Ishikawa (cell line): ENCODE measurements around the gene RRAS2.

Source experiments
- CEBPB ChIP-seq: IDR thresholded peaks from 2 replicates; pipeline ENCODE4 v1.6.1; 2012
- CREB1 ChIP-seq: IDR thresholded peaks from 2 replicates; pipeline ENCODE4 v1.6.1; 2012; ENCODE audit warnings: low read depth
- EGR1 ChIP-seq: IDR thresholded peaks from 2 replicates; pipeline ENCODE4 v1.6.1; 2012
- EP300 ChIP-seq: IDR thresholded peaks from 2 replicates; pipeline ENCODE4 v1.6.1; 2012; ENCODE audit warnings: borderline replicate concordance
- FOXM1 ChIP-seq: IDR thresholded peaks from 2 replicates; pipeline ENCODE4 v1.6.1; 2012; ENCODE audit warnings: low read depth, borderline replicate concordance
- NFIC ChIP-seq: IDR thresholded peaks from 2 replicates; pipeline ENCODE4 v1.6.1; 2012
- RAD21 ChIP-seq: IDR thresholded peaks from 2 replicates; pipeline ENCODE4 v1.6.1; 2012; ENCODE audit warnings: low read depth
- TAF1 ChIP-seq: IDR thresholded peaks from 2 replicates; pipeline ENCODE4 v1.6.1; 2012; ENCODE audit warnings: low read depth, mild to moderate bottlenecking
- TCF12 ChIP-seq: IDR thresholded peaks from 2 replicates; pipeline ENCODE4 v1.6.1; 2012; ENCODE audit warnings: low read depth
- TEAD4 ChIP-seq: IDR thresholded peaks from 2 replicates; pipeline ENCODE4 v1.6.1; 2012
- YY1 ChIP-seq: IDR thresholded peaks from 2 replicates; pipeline ENCODE4 v1.6.1; 2012; ENCODE audit warnings: low read depth
- ZBTB7A ChIP-seq: IDR thresholded peaks from 2 replicates; pipeline ENCODE4 v1.6.1; 2012; ENCODE audit warnings: low read depth
- TF ChIP-seq, protein P1 (sequence below): IDR thresholded peaks from 2 replicates; pipeline ENCODE4 v1.6.1; 2012; ENCODE audit warnings: low read depth, mild to moderate bottlenecking
- TF ChIP-seq, protein P2 (sequence below): IDR thresholded peaks from 2 replicates; pipeline ENCODE4 v1.6.1; 2012
- TF ChIP-seq, protein P3 (sequence below): IDR thresholded peaks from 2 replicates; pipeline ENCODE4 v1.6.1; 2012

The RRAS2 gene

DNA sequence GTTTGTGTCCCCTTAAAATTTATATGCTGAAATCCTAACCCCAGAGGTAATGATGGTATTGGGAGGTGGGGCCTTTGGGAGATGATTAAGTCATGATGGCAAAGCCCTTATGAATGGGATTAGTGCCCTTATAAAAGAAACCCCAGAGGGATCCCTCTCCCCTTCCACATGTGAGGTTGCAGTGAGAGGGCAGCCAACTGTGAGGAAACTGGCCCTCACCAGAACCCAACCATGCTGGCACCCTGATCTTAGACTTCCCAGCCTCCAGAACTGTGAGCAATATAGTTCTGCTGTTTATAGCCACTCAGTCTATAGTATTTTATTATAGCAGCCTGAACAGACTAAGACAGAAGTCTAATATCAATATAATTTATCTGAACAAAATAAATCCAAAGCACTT lies 27.1 kb upstream of the RRAS2 start:
- TF ChIP-seq EGR1 (no peak), RAD21 (no peak), EP300 (no peak), YY1 (no peak), CREB1 (no peak), CEBPB (no peak), TCF12 (no peak), FOXM1 (no peak)

DNA sequence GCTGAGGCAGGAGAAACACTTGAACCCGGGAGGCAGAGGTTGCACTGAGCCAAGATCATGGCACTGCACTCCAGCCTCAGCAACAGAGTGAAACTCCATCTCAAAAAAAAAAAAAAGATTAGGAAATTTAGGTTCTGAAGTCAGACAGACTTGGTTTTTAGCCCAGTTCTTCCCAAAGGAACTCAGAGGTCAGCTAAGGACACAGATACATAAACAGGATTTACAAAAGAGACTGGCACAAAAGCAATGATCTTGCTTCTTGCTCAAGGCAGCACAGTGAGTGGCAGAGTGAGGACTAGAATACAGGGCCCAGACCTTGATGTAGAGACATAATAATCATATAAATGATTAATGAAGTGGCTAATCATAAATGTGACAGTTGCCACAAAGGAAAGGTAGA lies 25.4 kb upstream of the RRAS2 start:
- TF ChIP-seq FOXM1: no peak
- no peak for TF ChIP-seq TAF1
- TF ChIP-seq, protein P1, sequence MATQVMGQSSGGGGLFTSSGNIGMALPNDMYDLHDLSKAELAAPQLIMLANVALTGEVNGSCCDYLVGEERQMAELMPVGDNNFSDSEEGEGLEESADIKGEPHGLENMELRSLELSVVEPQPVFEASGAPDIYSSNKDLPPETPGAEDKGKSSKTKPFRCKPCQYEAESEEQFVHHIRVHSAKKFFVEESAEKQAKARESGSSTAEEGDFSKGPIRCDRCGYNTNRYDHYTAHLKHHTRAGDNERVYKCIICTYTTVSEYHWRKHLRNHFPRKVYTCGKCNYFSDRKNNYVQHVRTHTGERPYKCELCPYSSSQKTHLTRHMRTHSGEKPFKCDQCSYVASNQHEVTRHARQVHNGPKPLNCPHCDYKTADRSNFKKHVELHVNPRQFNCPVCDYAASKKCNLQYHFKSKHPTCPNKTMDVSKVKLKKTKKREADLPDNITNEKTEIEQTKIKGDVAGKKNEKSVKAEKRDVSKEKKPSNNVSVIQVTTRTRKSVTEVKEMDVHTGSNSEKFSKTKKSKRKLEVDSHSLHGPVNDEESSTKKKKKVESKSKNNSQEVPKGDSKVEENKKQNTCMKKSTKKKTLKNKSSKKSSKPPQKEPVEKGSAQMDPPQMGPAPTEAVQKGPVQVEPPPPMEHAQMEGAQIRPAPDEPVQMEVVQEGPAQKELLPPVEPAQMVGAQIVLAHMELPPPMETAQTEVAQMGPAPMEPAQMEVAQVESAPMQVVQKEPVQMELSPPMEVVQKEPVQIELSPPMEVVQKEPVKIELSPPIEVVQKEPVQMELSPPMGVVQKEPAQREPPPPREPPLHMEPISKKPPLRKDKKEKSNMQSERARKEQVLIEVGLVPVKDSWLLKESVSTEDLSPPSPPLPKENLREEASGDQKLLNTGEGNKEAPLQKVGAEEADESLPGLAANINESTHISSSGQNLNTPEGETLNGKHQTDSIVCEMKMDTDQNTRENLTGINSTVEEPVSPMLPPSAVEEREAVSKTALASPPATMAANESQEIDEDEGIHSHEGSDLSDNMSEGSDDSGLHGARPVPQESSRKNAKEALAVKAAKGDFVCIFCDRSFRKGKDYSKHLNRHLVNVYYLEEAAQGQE: no peak
- TF ChIP-seq, protein P2, sequence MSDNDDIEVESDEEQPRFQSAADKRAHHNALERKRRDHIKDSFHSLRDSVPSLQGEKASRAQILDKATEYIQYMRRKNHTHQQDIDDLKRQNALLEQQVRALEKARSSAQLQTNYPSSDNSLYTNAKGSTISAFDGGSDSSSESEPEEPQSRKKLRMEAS: no peak
- TF ChIP-seq EP300: no peak
- TF ChIP-seq YY1: no peak
- no peak for TF ChIP-seq CREB1
- no peak for TF ChIP-seq ZBTB7A
- TF ChIP-seq TEAD4: no peak
- no peak for TF ChIP-seq NFIC
- no peak for TF ChIP-seq CEBPB
- TF ChIP-seq TCF12: no peak
- no peak for TF ChIP-seq EGR1
- no peak for TF ChIP-seq RAD21
- TF ChIP-seq, protein P3, sequence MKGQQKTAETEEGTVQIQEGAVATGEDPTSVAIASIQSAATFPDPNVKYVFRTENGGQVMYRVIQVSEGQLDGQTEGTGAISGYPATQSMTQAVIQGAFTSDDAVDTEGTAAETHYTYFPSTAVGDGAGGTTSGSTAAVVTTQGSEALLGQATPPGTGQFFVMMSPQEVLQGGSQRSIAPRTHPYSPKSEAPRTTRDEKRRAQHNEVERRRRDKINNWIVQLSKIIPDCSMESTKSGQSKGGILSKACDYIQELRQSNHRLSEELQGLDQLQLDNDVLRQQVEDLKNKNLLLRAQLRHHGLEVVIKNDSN: no peak

DNA sequence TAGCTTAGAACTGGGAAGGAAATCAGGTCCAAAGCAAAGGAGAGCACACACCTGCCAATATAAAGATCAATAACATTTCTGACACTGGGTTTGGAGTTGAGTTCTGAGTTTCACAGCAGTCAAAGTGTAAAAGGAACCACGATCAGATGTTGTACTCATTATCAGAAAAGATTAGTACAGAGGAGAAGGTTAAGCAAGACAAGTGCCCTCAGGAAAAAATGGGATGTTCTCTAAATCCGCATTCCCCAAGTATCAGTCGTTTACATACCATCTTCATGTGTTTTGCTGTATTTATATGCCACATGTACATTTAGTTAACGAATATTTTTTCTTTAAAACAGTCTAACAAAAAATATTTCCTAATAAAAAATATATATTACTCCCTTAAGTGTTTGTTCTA lies 23.0 kb upstream of the RRAS2 start:
- no peak for TF ChIP-seq EGR1
- TF ChIP-seq TCF12: no peak

DNA sequence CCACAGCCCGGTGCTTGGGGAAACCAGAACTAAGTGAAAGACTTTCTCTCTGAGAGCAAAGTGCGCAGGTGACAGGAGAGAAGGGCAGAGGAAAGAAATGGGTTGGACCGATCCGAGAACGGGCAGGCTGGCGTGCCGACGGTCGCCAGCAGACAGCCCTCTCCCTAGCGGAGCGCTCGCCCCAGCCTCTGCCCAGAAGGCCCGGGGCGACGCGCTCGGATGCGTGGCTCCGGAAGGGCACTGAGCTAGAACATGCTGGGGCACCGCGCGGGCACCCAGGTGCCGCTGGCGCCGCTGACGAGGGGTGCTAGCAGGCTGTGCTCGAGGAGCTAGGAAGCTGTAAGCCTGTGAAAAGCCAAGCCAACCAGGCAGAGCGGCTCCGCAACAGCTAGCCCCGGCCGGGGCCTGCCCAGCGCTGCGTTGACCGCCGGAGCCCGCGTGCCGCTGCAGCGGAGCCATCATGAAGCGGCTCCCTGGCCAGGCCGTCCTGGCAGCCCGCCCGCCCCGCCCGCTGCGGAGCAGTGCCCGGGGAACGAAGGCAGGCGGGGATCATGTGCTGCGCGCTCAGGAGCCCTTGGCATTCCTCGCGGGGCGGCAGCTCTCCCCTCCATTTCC lies 22.1 kb upstream of the RRAS2 start:
- TF ChIP-seq, protein P3: peak; percentile 70; the same call in 1 of the 2 replicates
- no peak for TF ChIP-seq EP300
- peak; percentile 32; the same call in 1 of the 2 replicates for TF ChIP-seq ZBTB7A
- peak; percentile 83 for TF ChIP-seq YY1
- peak; percentile 56 for TF ChIP-seq TCF12
- TF ChIP-seq TAF1: peak; percentile 76
- TF ChIP-seq, protein P1: no peak
- TF ChIP-seq, protein P2: peak; percentile 81
- TF ChIP-seq EGR1: no peak
- TF ChIP-seq NFIC: peak; percentile 85; the same call in 1 of the 2 replicates
- no peak; the same call in 1 of the 2 replicates for TF ChIP-seq FOXM1
- TF ChIP-seq CREB1: no peak
- no peak for TF ChIP-seq CEBPB
- no peak for TF ChIP-seq RAD21
- TF ChIP-seq TEAD4: no peak; the same call in 1 of the 2 replicates

DNA sequence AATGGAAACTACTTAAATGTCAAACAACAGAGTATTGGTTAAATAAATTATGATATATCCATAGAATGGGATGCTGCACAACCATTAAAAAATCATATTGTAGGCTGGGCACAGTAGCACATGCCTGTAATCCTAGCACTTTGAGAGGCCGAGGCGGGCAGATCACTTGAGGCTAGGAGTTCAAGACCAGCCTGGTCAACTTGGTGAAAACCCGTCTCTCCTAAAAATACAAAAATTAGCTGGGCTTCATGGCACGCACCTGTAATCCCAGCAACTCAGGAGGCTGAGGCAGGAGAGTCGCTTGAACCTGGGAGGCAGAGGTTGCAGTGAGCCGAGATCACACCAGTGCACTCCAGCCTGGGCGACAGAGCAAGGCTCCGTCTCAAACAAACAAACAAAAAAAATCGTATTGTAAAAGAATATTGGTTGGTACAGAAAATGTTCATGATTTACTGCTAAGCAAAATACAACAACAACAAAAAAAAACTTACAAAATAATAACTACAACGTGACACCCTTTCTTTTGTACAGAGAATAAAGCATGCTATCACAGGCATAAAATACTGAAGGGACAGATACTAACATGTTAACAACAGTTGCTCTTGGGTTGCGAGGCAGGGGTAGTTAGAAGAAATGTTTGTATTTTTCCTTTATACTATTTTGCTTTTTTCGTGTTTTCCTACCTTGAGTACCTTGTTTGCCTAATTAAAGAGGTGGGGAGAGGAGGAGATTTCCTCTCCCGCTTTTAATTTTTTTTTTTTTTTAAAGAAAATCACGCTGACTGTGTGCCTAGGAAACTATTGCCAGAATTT lies 21.3 kb upstream of the RRAS2 start:
- TF ChIP-seq, protein P1: no peak
- TF ChIP-seq TAF1 (no peak), NFIC (no peak), EGR1 (no peak), FOXM1 (no peak), TEAD4 (no peak), TCF12 (no peak)
- TF ChIP-seq, protein P2: no peak
- TF ChIP-seq, protein P3: no peak
